ENCODE results near the gene CLCF1.
"Not testable (repeated sequence)": the region's sequence is repeated elsewhere in the genome, so short reads cannot be mapped to it uniquely, and the experiment has no call there.

The CLCF1 gene

DNA sequence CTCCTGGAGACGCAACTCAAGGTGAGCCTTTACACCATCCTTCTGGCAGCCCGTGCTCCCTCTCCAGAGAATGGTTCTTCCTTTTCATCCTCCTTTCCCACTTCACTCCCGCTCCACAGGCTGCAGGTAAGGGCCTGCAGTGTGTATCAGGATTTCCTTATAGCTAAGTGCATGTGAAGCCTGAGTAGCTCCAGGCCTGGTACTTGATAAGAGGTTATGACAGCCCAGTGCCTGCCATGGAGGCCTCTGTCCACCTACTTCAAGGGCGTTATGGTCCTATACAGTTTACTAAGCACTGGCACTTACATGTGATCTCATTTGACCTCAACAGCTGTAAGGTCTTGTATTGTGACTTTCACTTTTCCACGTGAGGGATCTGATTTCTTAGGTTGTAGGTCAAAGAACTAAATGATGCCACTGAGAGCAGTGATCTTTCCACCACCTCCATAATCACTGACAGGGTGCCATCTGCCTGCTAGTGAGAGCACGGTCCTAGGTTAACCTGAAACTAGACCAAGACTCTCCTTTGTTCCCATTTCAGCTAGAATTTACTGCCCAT is 52.0 kb downstream of the CLCF1 start:
- H3K9me3 Mint-ChIP-seq, result no peaks in the 10 kb centered on the region

GRCh38 chr11:67320691-67321090 is 52.7 kb downstream of the CLCF1 start:
- Mint-ChIP-seq H3K9me3 (no peaks in the 10 kb centered on the region), H3K36me3 (ENCODE audit: low read depth) (peaks cover 4% of the 10 kb centered on the region), H3K4me3 (no peak overlapping the region), H3K27ac (no peak overlapping the region), H3K4me1 (ENCODE audit: low read depth) (peaks cover 16% of the 10 kb centered on the region), H3K27me3 (peaks cover 3% of the 10 kb centered on the region)

More for the DNA sequence above, 52.0 kb downstream of the CLCF1 start:
- H3K36me3 Mint-ChIP-seq (ENCODE audit: low read depth), result peaks cover 4% of the 10 kb centered on the region
- no peak overlapping the region for H3K4me3 Mint-ChIP-seq
- no peak overlapping the region for H3K27ac Mint-ChIP-seq
- H3K27me3 Mint-ChIP-seq, result peaks cover 3% of the 10 kb centered on the region
- peaks cover 16% of the 10 kb centered on the region for H3K4me1 Mint-ChIP-seq (ENCODE audit: low read depth)

DNA sequence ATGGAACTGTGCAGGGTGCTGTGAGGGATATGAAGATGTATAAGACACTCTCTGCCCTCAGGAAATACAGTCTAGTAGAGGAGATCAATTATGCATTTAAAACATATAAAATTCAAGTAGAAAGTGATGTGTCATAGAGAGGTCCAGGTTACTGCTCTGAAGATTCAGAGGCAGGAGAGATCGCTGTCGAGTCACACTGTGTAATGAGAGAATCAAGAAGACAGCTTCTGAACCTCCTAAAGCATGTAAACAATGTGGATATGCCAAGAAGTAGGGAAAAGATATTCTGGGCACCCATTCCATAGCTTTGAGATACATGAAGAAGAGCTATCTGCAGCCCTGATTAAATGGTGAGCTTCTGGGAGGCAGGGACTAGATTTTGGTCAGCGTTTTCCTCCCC is 53.4 kb downstream of the CLCF1 start:
- no peaks in the 10 kb centered on the region for H3K9me3 Mint-ChIP-seq
- peaks cover 16% of the 10 kb centered on the region for H3K4me1 Mint-ChIP-seq (ENCODE audit: low read depth)
- H3K36me3 Mint-ChIP-seq (ENCODE audit: low read depth), result peaks cover 4% of the 10 kb centered on the region
- peaks cover 3% of the 10 kb centered on the region for H3K27me3 Mint-ChIP-seq
- no peak overlapping the region for H3K27ac Mint-ChIP-seq
- H3K4me3 Mint-ChIP-seq, result no peak overlapping the region

- Mint-ChIP-seq H3K4me1 (ENCODE audit: low read depth) (peaks cover 18% of the 10 kb centered on the region), H3K4me3 (peak overlapping the region; percentile 94)
- not testable (repeated sequence) for H3K9me3 Mint-ChIP-seq; H3K27ac Mint-ChIP-seq; H3K36me3 Mint-ChIP-seq (ENCODE audit: low read depth); H3K27me3 Mint-ChIP-seq
Observed at GRCh38 chr11:67318876-67319275, 54.5 kb downstream of the CLCF1 start.

- no peaks in the 10 kb centered on the region for H3K9me3 Mint-ChIP-seq
- H3K36me3 Mint-ChIP-seq (ENCODE audit: low read depth), result no peaks in the 10 kb centered on the region
- H3K4me3 Mint-ChIP-seq, result peak overlapping the region; percentile 94
- H3K27me3 Mint-ChIP-seq, result peaks cover 3% of the 10 kb centered on the region
- H3K27ac Mint-ChIP-seq, result peak overlapping the region; percentile 97
- peaks cover 25% of the 10 kb centered on the region for H3K4me1 Mint-ChIP-seq (ENCODE audit: low read depth)
Observed at GRCh38 chr11:67317888-67318555, 55.4 kb downstream of the CLCF1 start.

DNA sequence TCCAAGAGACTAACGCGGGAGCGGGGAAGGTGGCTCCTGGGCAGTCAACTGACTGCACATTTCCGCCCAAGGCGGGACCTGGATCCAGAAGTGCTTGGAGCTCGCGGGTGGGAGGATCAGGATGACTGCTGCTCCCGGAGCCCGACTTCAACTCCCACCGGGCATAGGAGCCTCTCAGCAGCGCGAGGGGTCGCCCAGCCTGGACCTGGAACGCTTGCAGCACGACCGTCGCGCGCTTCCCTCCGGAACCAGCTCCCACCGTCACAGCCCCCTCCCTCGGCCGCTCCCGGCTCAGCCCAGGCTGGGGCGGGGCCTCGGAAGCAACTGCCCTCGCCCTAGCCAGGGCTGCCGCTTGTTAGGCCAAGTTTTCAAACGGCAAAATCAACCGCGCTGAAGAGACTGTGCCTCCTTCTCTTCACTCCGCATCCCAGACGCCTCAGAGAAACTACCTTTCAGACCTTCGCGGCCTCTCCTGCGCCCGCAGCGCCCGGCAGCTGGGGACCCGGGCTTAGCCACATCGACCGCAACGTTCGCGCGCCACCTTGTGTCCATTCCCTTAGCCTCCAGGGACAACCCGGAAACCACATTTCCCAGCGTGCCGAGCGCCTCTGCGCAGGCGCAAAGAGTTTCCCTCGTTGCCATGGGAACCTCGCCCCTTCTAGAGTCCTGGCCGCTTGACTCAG is 56.1 kb downstream of the CLCF1 start:
- Mint-ChIP-seq H3K4me1 (ENCODE audit: low read depth) (peaks cover 32% of the 10 kb centered on the region), H3K27me3 (peaks cover 3% of the 10 kb centered on the region), H3K9me3 (no peaks in the 10 kb centered on the region), H3K36me3 (ENCODE audit: low read depth) (no peaks in the 10 kb centered on the region), H3K4me3 (peak overlapping the region; percentile 94), H3K27ac (peak overlapping the region; percentile 97)

- no peaks in the 10 kb centered on the region for H3K36me3 Mint-ChIP-seq (ENCODE audit: low read depth)
- peaks cover 3% of the 10 kb centered on the region for H3K27me3 Mint-ChIP-seq
- peaks cover 37% of the 10 kb centered on the region for H3K4me1 Mint-ChIP-seq (ENCODE audit: low read depth)
- peak overlapping the region; percentile 97 for H3K27ac Mint-ChIP-seq
- H3K4me3 Mint-ChIP-seq, result peak overlapping the region; percentile 94
- no peaks in the 10 kb centered on the region for H3K9me3 Mint-ChIP-seq
Observed at GRCh38 chr11:67316882-67317204, 56.6 kb downstream of the CLCF1 start.

GRCh38 chr11:67315325-67315909 is 58.0 kb downstream of the CLCF1 start:
- H3K4me3 Mint-ChIP-seq, result no peak overlapping the region
- no peak overlapping the region for H3K27ac Mint-ChIP-seq
- H3K36me3 Mint-ChIP-seq (ENCODE audit: low read depth), result no peaks in the 10 kb centered on the region
- no peaks in the 10 kb centered on the region for H3K9me3 Mint-ChIP-seq
- H3K4me1 Mint-ChIP-seq (ENCODE audit: low read depth), result peaks cover 42% of the 10 kb centered on the region
- peaks cover 3% of the 10 kb centered on the region for H3K27me3 Mint-ChIP-seq

GRCh38 chr11:67314218-67314617 is 59.2 kb downstream of the CLCF1 start:
- no peaks in the 10 kb centered on the region for H3K9me3 Mint-ChIP-seq
- H3K27me3 Mint-ChIP-seq, result peaks cover 3% of the 10 kb centered on the region
- no peak overlapping the region for H3K4me3 Mint-ChIP-seq
- H3K36me3 Mint-ChIP-seq (ENCODE audit: low read depth), result no peaks in the 10 kb centered on the region
- H3K4me1 Mint-ChIP-seq (ENCODE audit: low read depth), result peaks cover 42% of the 10 kb centered on the region
- no peak overlapping the region for H3K27ac Mint-ChIP-seq
